Colonic mucosa (tissue), 4 donors: ENCODE data around the gene ADCY4. TPM values are rescaled to one million over a fixed set of nuclear protein-coding genes. Genes with fewer than 3 reads are reported as not detected.

Source experiments
- DNase-seq: peaks from one replicate; pipeline ENCODE4 v3.0.0-alpha.2; 2020
- H3K27ac ChIP-seq: fragments of 200-600 bp; one replicate; pipeline ENCODE4 v1.8.0; 2021
- H3K27me3 ChIP-seq: fragments of 200-600 bp; one replicate; pipeline ENCODE4 v1.8.0; 2021
- H3K36me3 ChIP-seq: fragments of 200-600 bp; one replicate; pipeline ENCODE4 v1.8.0; 2021
- H3K4me1 ChIP-seq: fragments of 200-600 bp; one replicate; pipeline ENCODE4 v1.8.0; 2021; ENCODE audit warnings: mild to moderate bottlenecking
- H3K4me3 ChIP-seq: fragments of 200-600 bp; one replicate; pipeline ENCODE4 v1.8.0; 2021
- H3K9ac ChIP-seq, 2 donors: one replicate each; pipeline ENCODE4 v1.7.0; 2013; ENCODE audit warnings: control low read depth in 2 of 2, low read depth in 2 of 2, low read length in 2 of 2
- H3K9me3 ChIP-seq: fragments of 200-600 bp; one replicate; pipeline ENCODE4 v1.8.0; 2021
- CTCF ChIP-seq: fragments of 200-600 bp; IDR thresholded peaks from one replicate; pipeline ENCODE4 v1.8.0; 2022; ENCODE audit warnings: antibody characterized with exemption, mild to moderate bottlenecking
- intact Hi-C: fragments of 100-400 bp; cut with DNase I; formaldehyde crosslinking; loops from one replicate; pipeline ENCODE4 v1.14.1; 2022
- total RNA-seq, 2 donors: library from RNA; stranded (reverse); fragmentation: NEBNext Ultra II Directional in 1 of 2; extraction: Animal tissue kit (Norgen Biotek cat#: 25700) in 1 of 2; gene quantifications; one replicate each; pipeline ENCODE4 v1.2.1, GENCODE V29; 2021
- donor health status: healthy.
- donor health status: DM: no; HTN: no; CAD: no.
- donor health status: DM: no; HTN: no; CAD: no.

ADCY4 gene
- total RNA-seq, 2 donors from 2014 or later, result 6.7 to 10.2 TPM

GRCh38 chr14:24296341-24297157 is 38.3 kb downstream of the ADCY4 start:
- Histone ChIP-seq H3K4me1 (peaks cover 13% of the 10 kb centered on the region), H3K27me3 (no peaks in the 10 kb centered on the region), H3K36me3 (peaks cover 8% of the 10 kb centered on the region), H3K9me3 (no peaks in the 10 kb centered on the region), H3K4me3 (no peak overlapping the region), H3K27ac (no peak overlapping the region), H3K9ac (no peak overlapping the region)
- intact Hi-C loops, result no loop called here
- peak; percentile 66 for DNase-seq
- peak; percentile 68 for TF ChIP-seq CTCF

- no peak overlapping the region for H3K4me3 ChIP-seq
- intact Hi-C loops, result loop anchor here (2.0 kb wide), 1 partner anchor 49 kb away; no protein-coding TSS in a partner anchor
- H3K4me1 ChIP-seq, result peaks cover 7% of the 10 kb centered on the region
- H3K9me3 ChIP-seq, result no peaks in the 10 kb centered on the region
- H3K27ac ChIP-seq, result no peak overlapping the region
- H3K27me3 ChIP-seq, result no peaks in the 10 kb centered on the region
- peaks cover 8% of the 10 kb centered on the region for H3K36me3 ChIP-seq
- no peak overlapping the region for H3K9ac ChIP-seq
- DNase-seq, result no peak
- no peak for TF ChIP-seq CTCF
These were observed 41.3 kb downstream of the ADCY4 start for GRCh38 chr14:24293525-24293924.

- DNase-seq, result no peak
- Histone ChIP-seq H3K36me3 (peaks cover 8% of the 10 kb centered on the region), H3K9ac (no peak overlapping the region)
These were observed 42.6 kb downstream of the ADCY4 start for GRCh38 chr14:24292118-24292807.

GRCh38 chr14:24291446-24292117 is 43.3 kb downstream of the ADCY4 start:
- H3K27me3 ChIP-seq, result no peaks in the 10 kb centered on the region
- no peak for TF ChIP-seq CTCF
- H3K36me3 ChIP-seq, result peaks cover 8% of the 10 kb centered on the region
- no peak overlapping the region for H3K9ac ChIP-seq
- H3K4me3 ChIP-seq, result no peak overlapping the region
- H3K9me3 ChIP-seq, result no peaks in the 10 kb centered on the region
- intact Hi-C loops, result loop anchor here (2.0 kb wide), 1 partner anchor 47 kb away; no protein-coding TSS in a partner anchor
- no peak for DNase-seq
- peaks cover under 1% of the 10 kb centered on the region for H3K4me1 ChIP-seq
- no peak overlapping the region for H3K27ac ChIP-seq

More at GRCh38 chr14:24292118-24292807, 42.6 kb downstream of the ADCY4 start:
- TF ChIP-seq CTCF, result no peak
- Histone ChIP-seq H3K27ac (no peak overlapping the region), H3K27me3 (no peaks in the 10 kb centered on the region), H3K4me3 (no peak overlapping the region), H3K9me3 (no peaks in the 10 kb centered on the region), H3K4me1 (peaks cover 7% of the 10 kb centered on the region)
- intact Hi-C loops, result loop anchor here (2.0 kb wide), 1 partner anchor 47 kb away; no protein-coding TSS in a partner anchor

GRCh38 chr14:24290746-24291145 is 44.1 kb downstream of the ADCY4 start:
- no peak for TF ChIP-seq CTCF
- no peaks in the 10 kb centered on the region for H3K27me3 ChIP-seq
- no peak overlapping the region for H3K27ac ChIP-seq
- DNase-seq, result no peak
- no peak overlapping the region for H3K4me3 ChIP-seq
- H3K9me3 ChIP-seq, result no peaks in the 10 kb centered on the region
- intact Hi-C loops, result no loop called here
- no peaks in the 10 kb centered on the region for H3K4me1 ChIP-seq
- peaks cover 8% of the 10 kb centered on the region for H3K36me3 ChIP-seq
- no peak overlapping the region for H3K9ac ChIP-seq
